HS-27A (cell line): ENCODE measurements around the gene CPS1.

Experiments used
- DNase-seq: peaks from one replicate; pipeline ENCODE4 v3.0.0-alpha.2; 2012; ENCODE audit warnings: low read depth, missing footprints

Gene CPS1

DNA sequence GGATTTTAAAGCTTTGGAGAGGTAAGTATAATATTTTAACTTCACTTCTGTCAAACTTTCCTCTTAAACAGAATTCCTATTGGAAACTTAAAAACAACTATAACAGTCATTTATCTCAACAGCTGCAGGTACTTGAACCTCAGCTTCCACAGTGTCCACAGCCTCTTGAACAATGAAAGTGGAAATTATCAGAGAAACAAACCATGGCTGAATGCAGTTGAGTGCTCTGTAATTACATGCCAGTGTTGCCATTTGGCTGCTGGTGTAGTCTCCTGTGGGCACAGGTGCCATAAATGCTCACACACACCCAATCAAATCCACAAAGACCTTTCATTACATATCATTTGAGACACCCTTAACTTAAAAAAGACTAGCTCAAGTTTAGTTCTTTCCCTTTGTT, 125.1 kb downstream of the CPS1 start:
- DNase-seq, result no peak

DNA sequence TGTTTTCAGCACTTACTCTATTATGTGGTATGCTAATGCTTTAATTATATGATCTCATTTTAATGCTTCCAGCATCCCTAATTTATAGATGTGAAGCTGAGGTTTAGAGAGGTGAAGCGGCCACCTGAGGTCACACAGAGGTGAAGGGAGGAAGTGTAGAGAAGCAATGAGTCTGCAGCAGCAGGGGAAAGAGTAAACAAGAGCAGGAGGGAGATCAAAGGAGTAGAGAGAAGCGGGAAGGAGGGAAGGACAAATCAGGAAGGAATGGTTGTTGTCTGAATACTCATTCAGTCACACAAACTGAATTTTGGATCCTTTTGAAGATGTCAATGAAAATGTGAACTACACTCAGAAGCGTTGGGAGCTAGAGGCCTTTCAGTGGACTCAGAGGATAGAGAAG, 130.0 kb downstream of the CPS1 start:
- DNase-seq, result no peak

DNA sequence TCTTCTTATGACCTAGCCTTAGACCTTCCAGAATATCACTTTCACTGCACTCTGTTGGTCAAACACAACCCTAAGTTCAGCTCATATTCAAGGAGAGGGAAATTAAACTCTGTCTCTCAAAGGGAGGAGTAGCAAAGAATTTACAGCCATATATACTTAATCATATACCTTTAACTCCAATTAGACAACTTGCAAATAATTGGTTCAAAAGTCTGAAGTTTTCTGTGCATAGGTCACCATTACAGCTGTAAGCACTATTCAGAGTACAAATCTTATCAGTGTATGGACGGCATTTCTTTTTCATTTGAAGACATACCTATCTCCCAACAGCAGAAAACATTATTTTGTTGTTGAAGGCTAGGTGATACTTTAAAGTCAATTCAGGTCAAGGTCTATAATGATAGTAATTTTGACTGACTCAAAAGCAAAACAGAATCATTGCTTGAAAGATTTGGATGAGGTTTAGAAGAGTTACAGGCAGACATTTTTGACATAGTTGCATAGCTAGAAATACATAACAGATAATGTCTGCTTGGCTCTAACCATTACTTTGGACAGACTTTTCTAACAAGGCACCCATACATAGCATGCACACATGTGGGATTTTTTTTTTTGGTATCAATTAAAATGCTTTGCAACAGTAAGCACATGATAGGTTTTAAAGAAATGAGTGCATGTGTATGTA, 131.5 kb downstream of the CPS1 start:
- DNase-seq, result no peak

GRCh38 chr2:210707900-210708299, 151.5 kb downstream of the CPS1 start:
- no peak for DNase-seq

- no peak for DNase-seq
Measured at GRCh38 chr2:210713122-210713521, 156.7 kb downstream of the CPS1 start.

DNA sequence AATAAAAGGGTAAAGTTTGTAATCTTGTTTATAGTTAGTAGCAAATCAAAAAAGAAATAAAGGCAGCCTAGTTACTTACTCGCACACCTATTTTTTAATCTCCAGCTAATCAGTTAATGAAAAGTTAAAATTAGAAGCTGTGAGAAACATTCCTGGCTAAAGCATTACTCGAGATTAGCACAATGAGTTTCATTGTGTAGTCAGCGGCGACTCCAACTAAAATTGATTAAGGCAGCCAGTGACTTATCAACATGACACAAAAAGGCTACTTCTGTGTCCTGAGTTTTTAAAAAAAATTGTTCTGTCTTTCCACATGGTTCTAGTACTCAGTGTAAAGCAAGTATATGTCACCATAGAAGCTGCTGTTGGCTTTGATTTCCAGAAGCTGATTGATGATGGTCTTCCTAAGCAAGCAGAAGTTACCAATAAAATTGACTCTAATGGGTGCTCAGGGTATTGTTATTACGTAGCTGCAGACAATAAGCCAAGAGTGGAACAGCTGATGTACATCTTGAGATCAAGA, 159.2 kb downstream of the CPS1 start:
- DNase-seq, result no peak

DNA sequence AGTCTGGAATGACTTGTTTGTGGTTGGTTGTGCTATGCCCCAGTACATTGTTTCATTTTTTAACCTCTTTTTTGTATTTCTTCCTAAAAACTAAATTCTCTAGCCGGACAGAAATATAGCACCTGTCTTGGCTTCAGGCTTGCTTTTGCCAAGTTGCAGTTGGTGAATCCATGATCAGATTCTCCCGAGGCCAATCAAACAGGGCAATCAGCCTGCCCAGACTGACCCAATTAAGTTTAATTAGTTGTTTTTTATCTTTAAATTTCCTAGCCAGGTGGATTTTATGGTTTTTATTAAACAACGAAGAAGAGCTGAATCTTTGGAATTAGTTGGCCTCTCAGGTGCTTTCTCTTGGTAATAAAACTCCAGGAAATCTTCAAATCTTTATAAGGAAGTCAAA, 162.1 kb downstream of the CPS1 start:
- DNase-seq, result no peak

DNA sequence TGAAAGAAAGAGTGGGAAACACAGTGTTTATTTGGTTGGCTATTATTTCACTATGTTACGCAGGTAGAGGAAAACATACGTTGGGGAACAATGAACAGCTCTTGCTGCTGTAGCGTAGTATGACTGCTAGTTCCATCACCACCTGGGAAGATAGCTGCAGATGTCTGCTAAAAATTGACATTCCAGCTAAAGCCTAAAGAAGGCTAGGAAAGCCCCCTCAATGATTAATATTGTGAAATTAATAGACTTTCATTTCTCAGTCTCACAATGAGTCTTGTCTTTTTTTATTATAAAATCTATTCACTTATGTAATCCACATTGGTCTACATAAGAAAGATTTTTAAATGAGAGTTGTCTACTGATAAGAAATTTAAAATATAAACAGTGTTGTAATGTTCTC, 165.7 kb downstream of the CPS1 start:
- no peak for DNase-seq

GRCh38 chr2:210727549-210727948, 171.2 kb downstream of the CPS1 start:
- DNase-seq, result no peak
